Hepatocyte (in vitro differentiated cells): ENCODE measurements around the gene HAUS1.

Source experiments
- CTCF ChIP-seq: fragments of 200-600 bp; sonication (generic); IDR thresholded peaks from 2 replicates; pipeline ENCODE4 v1.5.1; 2016; ENCODE audit warnings: antibody characterized with exemption, mild to moderate bottlenecking; ENCODE audit not compliant: poor library complexity
- EZH2 ChIP-seq: fragments of 200-600 bp; sonication (generic); IDR thresholded peaks from 2 replicates; pipeline ENCODE4 v1.6.1; 2016; ENCODE audit warnings: antibody characterized with exemption, mild to moderate bottlenecking, borderline replicate concordance

GRCh38 chr18:46169464-46169941, 65.3 kb downstream of the HAUS1 start:
- TF ChIP-seq CTCF: no peak
- TF ChIP-seq EZH2: no peak
